GM04504 (cell line): ENCODE measurements around the gene USP34.
"Not testable (repeated sequence)": the region's sequence is repeated elsewhere in the genome, so short reads cannot be mapped to it uniquely, and the experiment has no call there.

Source experiments
- DNase-seq: peaks from one replicate; pipeline ENCODE4 v3.0.0-alpha.2; 2012; ENCODE audit warnings: low read depth

USP34 gene

GRCh38 chr2:61249521-61250071 is 221.3 kb downstream of the USP34 start:
- DNase-seq = no peak

- DNase-seq = peak; percentile 83
These were observed 223.6 kb downstream of the USP34 start for GRCh38 chr2:61247204-61247812.

- DNase-seq = no peak
These were observed 226.2 kb downstream of the USP34 start for GRCh38 chr2:61244694-61245093.

GRCh38 chr2:61241266-61241665 is 229.6 kb downstream of the USP34 start:
- DNase-seq = no peak

- DNase-seq = no peak
These were observed 232.5 kb downstream of the USP34 start for GRCh38 chr2:61238219-61239012.

GRCh38 chr2:61235716-61236115 is 235.2 kb downstream of the USP34 start:
- DNase-seq = no peak

- DNase-seq = no peak
These were observed 237.3 kb downstream of the USP34 start for GRCh38 chr2:61233581-61233980.

GRCh38 chr2:61229936-61230335 is 241.0 kb downstream of the USP34 start:
- no peak for DNase-seq

GRCh38 chr2:61222567-61222966 is 248.3 kb downstream of the USP34 start:
- no peak for DNase-seq

- no peak for DNase-seq
These were observed 249.1 kb downstream of the USP34 start for GRCh38 chr2:61221819-61222218.

GRCh38 chr2:61220768-61221167 is 250.1 kb downstream of the USP34 start:
- DNase-seq = no peak

- no peak for DNase-seq
These were observed 252.1 kb downstream of the USP34 start for GRCh38 chr2:61218817-61219170.

- DNase-seq = no peak
These were observed 252.6 kb downstream of the USP34 start for GRCh38 chr2:61218076-61218816.

GRCh38 chr2:61214171-61214570 is 256.7 kb downstream of the USP34 start:
- DNase-seq = no peak

GRCh38 chr2:61210332-61210981 is 260.4 kb downstream of the USP34 start:
- DNase-seq = peak; percentile 61

GRCh38 chr2:61205132-61205531 is 265.8 kb downstream of the USP34 start:
- DNase-seq = no peak

- DNase-seq = no peak
These were observed 274.2 kb downstream of the USP34 start for GRCh38 chr2:61196671-61197070.

- not testable (repeated sequence) for DNase-seq
These were observed 276.2 kb downstream of the USP34 start for GRCh38 chr2:61194646-61195045.

GRCh38 chr2:61193670-61194561 is 277.0 kb downstream of the USP34 start:
- no peak for DNase-seq

- DNase-seq = no peak
These were observed 283.8 kb downstream of the USP34 start for GRCh38 chr2:61187085-61187484.

- DNase-seq = no peak
These were observed 285.6 kb downstream of the USP34 start for GRCh38 chr2:61185231-61185728.
